HG02852 (cell line): Measurements from ENCODE around the gene SGO2.
"Not testable (repeated sequence)": the region's sequence is repeated elsewhere in the genome, so short reads cannot be mapped to it uniquely, and the experiment has no call there.

Source experiments
- ATAC-seq: cut with Tn5 transposase; IDR thresholded peaks from one replicate; pipeline ENCODE4 v1.9.1; 2021; ENCODE audit warnings: mild to moderate bottlenecking, moderate library complexity; ENCODE audit not compliant: unreplicated experiment

Gene SGO2

GRCh38 chr2:200620606-200621390 is 94.8 kb downstream of the SGO2 start:
- no peak for ATAC-seq

GRCh38 chr2:200622106-200622505 is 96.1 kb downstream of the SGO2 start:
- no peak for ATAC-seq

- no peak for ATAC-seq
Measured at GRCh38 chr2:200624026-200624425, 98.0 kb downstream of the SGO2 start.

GRCh38 chr2:200624658-200625057 is 98.7 kb downstream of the SGO2 start:
- no peak for ATAC-seq

- no peak for ATAC-seq
Measured at GRCh38 chr2:200625282-200625681, 99.3 kb downstream of the SGO2 start.

- no peak for ATAC-seq
Measured at GRCh38 chr2:200625958-200626363, 100.0 kb downstream of the SGO2 start.

- no peak for ATAC-seq
Measured at GRCh38 chr2:200627110-200627770, 101.2 kb downstream of the SGO2 start.

GRCh38 chr2:200628461-200628860 is 102.5 kb downstream of the SGO2 start:
- ATAC-seq: not testable (repeated sequence)

- no peak for ATAC-seq
Measured at GRCh38 chr2:200631287-200631686, 105.3 kb downstream of the SGO2 start.
